HFF-Myc (cell line): Measurements from ENCODE around the gene PYGO1.

Source experiments
- DNase-seq: peaks from one replicate; pipeline ENCODE4 v3.0.0-alpha.2; 2011; ENCODE audit warnings: low read depth; ENCODE audit errors: extremely low read depth
- H3K4me3 ChIP-seq: replicated peaks from 2 replicates; pipeline ENCODE4 v1.5.1; 2011; ENCODE audit warnings: low read depth, mild to moderate bottlenecking, control low read depth, low read length
- TF ChIP-seq, protein P1 (sequence below): IDR thresholded peaks from 2 replicates; pipeline ENCODE4 v1.5.1; 2012; ENCODE audit warnings: mild to moderate bottlenecking, low read depth, low read length, control low read depth; ENCODE audit errors: missing control alignments

PYGO1 gene, protein sequence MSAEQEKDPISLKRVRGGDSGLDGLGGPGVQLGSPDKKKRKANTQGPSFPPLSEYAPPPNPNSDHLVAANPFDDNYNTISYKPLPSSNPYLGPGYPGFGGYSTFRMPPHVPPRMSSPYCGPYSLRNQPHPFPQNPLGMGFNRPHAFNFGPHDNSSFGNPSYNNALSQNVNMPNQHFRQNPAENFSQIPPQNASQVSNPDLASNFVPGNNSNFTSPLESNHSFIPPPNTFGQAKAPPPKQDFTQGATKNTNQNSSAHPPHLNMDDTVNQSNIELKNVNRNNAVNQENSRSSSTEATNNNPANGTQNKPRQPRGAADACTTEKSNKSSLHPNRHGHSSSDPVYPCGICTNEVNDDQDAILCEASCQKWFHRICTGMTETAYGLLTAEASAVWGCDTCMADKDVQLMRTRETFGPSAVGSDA

DNA sequence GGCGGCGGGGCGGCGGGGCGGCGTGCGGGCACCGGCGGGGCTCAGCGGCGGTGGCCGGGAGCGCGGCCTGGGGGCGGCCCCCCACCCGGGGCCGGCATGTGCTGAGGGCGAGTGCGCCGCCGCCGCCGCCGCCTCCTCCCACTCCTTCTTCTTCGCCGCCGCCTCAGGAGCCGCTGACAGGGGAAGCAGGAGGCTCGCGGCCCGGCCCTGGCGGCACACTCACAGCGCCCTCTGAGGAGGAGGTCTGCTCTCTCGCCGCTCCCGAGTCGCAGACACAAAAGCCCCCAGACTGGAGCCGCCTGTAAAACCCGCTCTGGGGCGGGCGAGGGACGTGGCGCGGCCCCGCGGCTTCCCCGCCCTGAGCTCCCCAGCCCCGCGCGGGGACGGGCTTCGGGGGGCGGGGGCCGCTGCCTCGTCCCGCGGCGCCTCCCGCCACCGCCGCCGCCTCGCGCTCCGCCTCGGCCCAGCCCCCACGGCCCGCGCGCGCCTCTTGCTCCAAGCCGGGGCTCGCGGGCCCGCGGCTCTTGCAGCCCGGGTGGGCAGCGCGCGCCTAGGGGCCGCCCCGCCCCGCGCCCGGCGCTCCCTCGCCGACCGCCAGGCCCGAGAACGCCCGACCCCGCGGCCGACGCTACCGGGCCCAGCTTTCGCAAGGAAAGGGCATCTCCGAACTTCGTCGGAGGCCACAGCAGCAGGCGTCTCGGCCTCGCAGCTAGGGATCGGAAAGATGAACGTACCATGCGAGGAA, at the start of gene PYGO1:
PYGO1 (minus strand) TSS at position 276 of the 745 bp plus-strand sequence. CDS start 462 bp downstream, outside the sequence.
- TF ChIP-seq, protein P1, sequence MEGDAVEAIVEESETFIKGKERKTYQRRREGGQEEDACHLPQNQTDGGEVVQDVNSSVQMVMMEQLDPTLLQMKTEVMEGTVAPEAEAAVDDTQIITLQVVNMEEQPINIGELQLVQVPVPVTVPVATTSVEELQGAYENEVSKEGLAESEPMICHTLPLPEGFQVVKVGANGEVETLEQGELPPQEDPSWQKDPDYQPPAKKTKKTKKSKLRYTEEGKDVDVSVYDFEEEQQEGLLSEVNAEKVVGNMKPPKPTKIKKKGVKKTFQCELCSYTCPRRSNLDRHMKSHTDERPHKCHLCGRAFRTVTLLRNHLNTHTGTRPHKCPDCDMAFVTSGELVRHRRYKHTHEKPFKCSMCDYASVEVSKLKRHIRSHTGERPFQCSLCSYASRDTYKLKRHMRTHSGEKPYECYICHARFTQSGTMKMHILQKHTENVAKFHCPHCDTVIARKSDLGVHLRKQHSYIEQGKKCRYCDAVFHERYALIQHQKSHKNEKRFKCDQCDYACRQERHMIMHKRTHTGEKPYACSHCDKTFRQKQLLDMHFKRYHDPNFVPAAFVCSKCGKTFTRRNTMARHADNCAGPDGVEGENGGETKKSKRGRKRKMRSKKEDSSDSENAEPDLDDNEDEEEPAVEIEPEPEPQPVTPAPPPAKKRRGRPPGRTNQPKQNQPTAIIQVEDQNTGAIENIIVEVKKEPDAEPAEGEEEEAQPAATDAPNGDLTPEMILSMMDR, result no peak
- peak within 1 kb of the TSS; percentile 54 for H3K4me3 ChIP-seq
- DNase-seq, result no peak

DNA sequence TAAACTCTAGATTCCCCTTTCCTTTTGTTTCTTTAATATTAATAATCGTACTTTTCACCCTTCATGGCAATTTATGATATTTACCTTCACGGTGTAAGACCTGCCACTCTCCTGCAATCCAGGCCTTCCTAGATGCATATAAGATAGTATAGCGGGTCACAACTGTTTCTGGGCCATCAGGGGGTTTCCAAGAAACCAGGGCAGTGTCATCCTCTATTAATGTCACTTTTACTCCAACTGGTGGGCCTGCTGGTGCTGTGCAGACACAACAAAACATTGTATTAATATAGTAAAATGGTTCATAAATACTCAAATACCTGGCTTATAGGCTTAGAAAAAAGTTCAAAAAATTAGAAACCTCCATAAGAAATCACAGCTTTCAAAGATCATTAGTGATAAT, 48.9 kb upstream of the PYGO1 start:
- H3K4me3 ChIP-seq, result no peak overlapping the region
- no peak for DNase-seq
- TF ChIP-seq, protein P1, result no peak

DNA sequence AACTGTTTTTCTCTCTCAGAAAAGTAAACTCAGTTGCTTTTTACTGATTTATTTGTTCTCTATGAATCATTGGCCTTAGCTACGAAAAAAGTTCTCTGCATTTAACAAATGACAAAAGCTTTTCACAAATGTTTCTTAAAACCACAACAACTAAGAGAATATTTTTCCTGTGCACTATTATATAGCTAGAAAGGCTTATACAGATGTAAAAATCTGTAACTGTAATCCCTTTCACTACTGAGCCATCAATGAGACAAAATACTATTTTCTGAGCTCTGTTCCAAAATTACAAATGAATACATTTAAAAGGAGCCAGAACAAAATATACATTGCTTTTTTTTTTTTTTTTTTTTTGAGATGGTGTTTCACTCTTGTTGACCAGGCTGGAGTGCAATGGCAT, 45.6 kb upstream of the PYGO1 start:
- TF ChIP-seq, protein P1, result no peak
- no peak overlapping the region for H3K4me3 ChIP-seq
- no peak for DNase-seq

DNA sequence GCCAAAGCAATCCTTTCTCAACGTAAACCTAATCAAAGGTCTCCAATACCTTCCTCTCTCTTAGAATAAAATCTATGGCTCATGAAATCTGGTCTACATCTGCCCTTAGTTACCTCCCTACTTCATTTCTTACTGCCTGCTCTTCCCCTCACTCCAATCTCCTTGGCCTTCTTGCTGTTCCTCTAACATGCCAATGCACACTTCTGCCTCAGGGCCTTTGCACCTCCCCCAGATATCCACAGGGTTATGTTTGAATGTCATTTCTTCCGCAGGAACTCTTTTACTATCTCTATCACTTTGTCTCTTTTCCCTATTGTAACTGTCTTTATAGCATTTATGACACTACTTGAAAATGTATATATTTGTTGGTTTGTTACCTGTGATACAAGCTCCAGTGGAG, 44.3 kb upstream of the PYGO1 start:
- no peak for DNase-seq
- TF ChIP-seq, protein P1, result no peak
- H3K4me3 ChIP-seq, result no peak overlapping the region

DNA sequence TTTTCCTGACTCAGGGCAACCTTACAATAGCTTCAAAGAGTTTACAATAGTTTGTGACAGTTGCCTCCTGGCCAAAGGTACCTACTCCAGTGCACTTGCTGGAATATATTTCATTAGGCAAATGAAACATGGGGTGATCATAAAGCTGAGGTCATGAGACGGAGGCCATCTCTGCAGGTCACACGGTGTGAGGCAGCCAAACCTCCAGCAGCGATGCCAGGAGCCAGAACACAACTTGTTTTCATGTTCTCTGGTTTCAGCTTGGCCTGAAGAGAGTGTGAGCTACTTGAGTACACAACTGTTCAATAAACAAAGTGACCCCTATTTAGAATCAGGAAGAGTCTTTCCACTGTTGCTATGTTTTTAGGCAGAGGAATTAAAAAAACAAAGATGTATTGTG, 42.7 kb upstream of the PYGO1 start:
- no peak for DNase-seq
- H3K4me3 ChIP-seq, result no peak overlapping the region
- TF ChIP-seq, protein P1, result no peak

DNA sequence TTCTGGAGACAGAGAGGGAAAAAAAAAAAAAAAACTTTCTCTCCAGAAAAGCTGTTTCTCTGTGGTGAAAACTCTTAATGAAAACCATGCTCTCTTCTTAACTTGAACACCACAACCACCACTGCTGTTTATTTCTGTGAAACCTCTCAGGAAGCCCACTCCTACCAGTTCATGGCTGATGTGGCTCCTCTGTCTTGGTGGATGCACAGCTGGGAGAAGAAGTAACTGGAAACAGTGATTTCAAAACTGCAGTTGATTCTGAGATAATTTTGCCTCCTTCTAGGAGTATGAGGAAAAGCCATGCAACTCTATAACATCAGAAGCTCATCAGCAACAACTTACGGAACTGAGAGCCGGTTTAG, 40.2 kb upstream of the PYGO1 start:
- TF ChIP-seq, protein P1, result no peak
- DNase-seq, result no peak
- no peak overlapping the region for H3K4me3 ChIP-seq
